IPS-18a (cell line): ENCODE data around the gene PSD.

ENCODE experiments used
- H3K27ac ChIP-seq: one replicate; pipeline ENCODE4 v1.5.1; 2013; ENCODE audit warnings: low read length
- H3K27me3 ChIP-seq: one replicate; pipeline ENCODE4 v1.6.1; 2013; ENCODE audit warnings: mild to moderate bottlenecking, low read length; ENCODE audit not compliant: control insufficient read depth, insufficient read depth
- H3K36me3 ChIP-seq: one replicate; pipeline ENCODE4 v1.6.1; 2013; ENCODE audit warnings: low read depth, low read length; ENCODE audit not compliant: control insufficient read depth
- H3K4me1 ChIP-seq: one replicate; pipeline ENCODE4 v1.6.1; 2013; ENCODE audit warnings: low read depth, low read length; ENCODE audit not compliant: control insufficient read depth
- H3K4me3 ChIP-seq: one replicate; pipeline ENCODE4 v1.5.1; 2013; ENCODE audit warnings: low read length
- H3K9ac ChIP-seq: one replicate; pipeline ENCODE4 v1.6.1; 2013; ENCODE audit warnings: mild to moderate bottlenecking, low read length, moderate library complexity
- H3K9me3 ChIP-seq: one replicate; pipeline ENCODE4 v1.6.1; 2013; ENCODE audit warnings: low read depth, low read length; ENCODE audit not compliant: control insufficient read depth

Gene PSD

GRCh38 chr10:102367441-102367840 is 51.1 kb downstream of the PSD start:
- Histone ChIP-seq H3K27me3 (no peaks in the 10 kb centered on the region), H3K9ac (no peak overlapping the region), H3K27ac (no peak overlapping the region), H3K9me3 (no peaks in the 10 kb centered on the region), H3K4me3 (no peak overlapping the region), H3K36me3 (peaks cover 52% of the 10 kb centered on the region), H3K4me1 (no peaks in the 10 kb centered on the region)

GRCh38 chr10:102358712-102359382 is 59.7 kb downstream of the PSD start:
- Histone ChIP-seq H3K9ac (no peak overlapping the region), H3K4me1 (no peaks in the 10 kb centered on the region), H3K9me3 (no peaks in the 10 kb centered on the region), H3K4me3 (no peak overlapping the region), H3K27me3 (no peaks in the 10 kb centered on the region), H3K36me3 (peaks cover 36% of the 10 kb centered on the region), H3K27ac (no peak overlapping the region)

DNA sequence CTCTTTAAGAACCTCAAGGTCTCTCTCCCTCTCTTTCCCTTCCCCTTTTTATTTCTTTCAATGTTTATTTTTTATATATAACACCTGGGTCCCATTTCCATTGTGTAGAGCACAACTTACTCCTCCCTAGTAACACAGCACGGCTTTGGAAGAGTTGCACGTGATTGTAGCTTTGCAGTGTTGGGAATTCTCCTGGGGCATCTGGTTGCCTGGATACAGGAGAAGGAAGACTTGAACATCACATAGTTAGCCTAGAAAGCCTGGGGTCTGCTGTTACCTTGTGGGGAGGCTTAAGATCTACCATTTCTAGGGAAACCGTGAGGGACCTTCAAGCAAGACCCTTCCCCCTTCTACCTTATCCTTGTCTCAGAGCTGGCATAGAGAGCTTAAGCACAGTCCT is 64.1 kb downstream of the PSD start:
- Histone ChIP-seq H3K4me1 (no peaks in the 10 kb centered on the region), H3K4me3 (no peak overlapping the region), H3K27me3 (no peaks in the 10 kb centered on the region), H3K27ac (no peak overlapping the region), H3K36me3 (peaks cover 25% of the 10 kb centered on the region), H3K9me3 (no peaks in the 10 kb centered on the region), H3K9ac (no peak overlapping the region)
